CD4-positive, alpha-beta T cell (primary cell): ENCODE measurements around the gene LARGE1. TPM values are rescaled to one million over a fixed set of nuclear protein-coding genes. Genes with fewer than 3 reads are reported as not detected.

Experiments
- ATAC-seq: fragments of 200-7000 bp; cut with Tn5 transposase; one replicate; pipeline ENCODE4 v1.10.0; 2022; ENCODE audit warnings: mild to moderate bottlenecking; ENCODE audit not compliant: poor library complexity
- CTCF ChIA-PET: fragments of 350-600 bp; sonication (Branson Sonifier 250); formaldehyde crosslinking; loops from one replicate; lab custom pipeline; 2021; ENCODE audit warnings: antibody characterized with exemption, inconsistent platforms; lab: Charles Lee
- POLR2A ChIA-PET: fragments of 350-600 bp; sonication (Branson Sonifier 250); formaldehyde crosslinking; loops from one replicate; lab custom pipeline; 2021; ENCODE audit warnings: antibody characterized with exemption, inconsistent platforms; lab: Charles Lee
- DNase-seq, 14 experiments: peaks; one replicate each; pipeline ENCODE4 v3.0.0-alpha.2; 2013 to 2020; ENCODE audit warnings: mixed read lengths in 2 of 14
- H3K27ac ChIP-seq, 2 donors: one replicate each; pipeline versions ENCODE4 v1.5.1 to v1.7.0; 2013; ENCODE audit warnings: low read length in 2 of 2, low read depth in 1 of 2, mild to moderate bottlenecking in 1 of 2
- H3K27me3 ChIP-seq, 2 experiments: 1 replicate in 1 of 2; 2 replicates in 1 of 2; pipeline versions ENCODE4 v1.6.1 to v1.7.0; 2013; ENCODE audit warnings: low read length in 2 of 2, control low read depth in 1 of 2, mild to moderate bottlenecking in 1 of 2, moderate library complexity in 1 of 2; ENCODE audit not compliant: insufficient read depth in 2 of 2, control insufficient read depth in 1 of 2
- H3K36me3 ChIP-seq: one replicate; pipeline ENCODE4 v1.6.1; 2013; ENCODE audit warnings: low read length, control low read depth; ENCODE audit not compliant: insufficient read depth
- H3K4me1 ChIP-seq: one replicate; pipeline ENCODE4 v1.6.1; 2013; ENCODE audit warnings: low read length, control low read depth; ENCODE audit not compliant: insufficient read depth
- H3K4me3 ChIP-seq: one replicate; pipeline ENCODE4 v1.5.1; 2013; ENCODE audit warnings: mild to moderate bottlenecking, low read length, moderate library complexity
- H3K9me3 ChIP-seq, 2 experiments: 1 replicate in 1 of 2; 2 replicates in 1 of 2; pipeline versions ENCODE4 v1.6.1 to v1.7.0; 2013; ENCODE audit warnings: low read length in 2 of 2, mild to moderate bottlenecking in 2 of 2, control low read depth in 1 of 2, moderate library complexity in 1 of 2; ENCODE audit not compliant: control insufficient read depth in 1 of 2, insufficient read depth in 1 of 2
- H3K27ac Mint-ChIP-seq: one replicate; pipeline ENCODE4 v1.8.0; 2020; ENCODE audit warnings: mixed read lengths
- H3K27me3 Mint-ChIP-seq: one replicate; pipeline ENCODE4 v1.8.0; 2021; ENCODE audit warnings: mixed read lengths
- H3K36me3 Mint-ChIP-seq: one replicate; pipeline ENCODE4 v1.8.0; 2021; ENCODE audit warnings: low read depth, mixed read lengths
- H3K4me1 Mint-ChIP-seq: one replicate; pipeline ENCODE4 v1.8.0; 2021; ENCODE audit warnings: low read depth, mixed read lengths
- H3K4me3 Mint-ChIP-seq: one replicate; pipeline ENCODE4 v1.8.0; 2020; ENCODE audit warnings: mild to moderate bottlenecking, mixed read lengths
- H3K9me3 Mint-ChIP-seq: one replicate; pipeline ENCODE4 v1.8.0; 2020; ENCODE audit warnings: mixed read lengths
- CTCF ChIP-seq: fragments of 200-600 bp; IDR thresholded peaks from one replicate; pipeline ENCODE4 v1.8.0; 2022; ENCODE audit warnings: antibody characterized with exemption, mild to moderate bottlenecking
- intact Hi-C, 2 experiments: fragments of 100-400 bp; cut with DNase I in 1 of 2; cut with micrococcal nuclease in 1 of 2; formaldehyde crosslinking; loops; one replicate each; pipeline versions ENCODE4 v1.15.1 to v1.9.0; 2023 to 2025; cut with DNase I, micrococcal nuclease
- total RNA-seq, 174 experiments: library from RNA in 2 of 174; stranded (reverse) in 2 of 174; gene quantifications; one replicate each; pipeline ENCODE4 v1.2.3 and lab custom pipeline; 2021 to 2026

Gene LARGE1
- total RNA-seq, 2 experiments from 2014 or later: 0.14 to 0.70 TPM

- DNase-seq (no peak), ATAC-seq (no peak)
- H3K27me3 ChIP-seq: no peaks in the 10 kb centered on the region
- CTCF ChIA-PET: no interaction called here
- Mint-ChIP-seq H3K27ac (no peak overlapping the region), H3K4me1 (no peaks in the 10 kb centered on the region), H3K27me3 (peaks cover 12% of the 10 kb centered on the region), H3K4me3 (no peak overlapping the region), H3K36me3 (no peaks in the 10 kb centered on the region), H3K9me3 (no peaks in the 10 kb centered on the region)
- TF ChIP-seq CTCF: no peak
- H3K9me3 ChIP-seq: peaks cover 0 to 9% of the 10 kb centered on the region in 2 experiments
- H3K4me1 ChIP-seq: no peaks in the 10 kb centered on the region
- no peak overlapping the region for H3K4me3 ChIP-seq
- H3K27ac ChIP-seq: no peak overlapping the region
- intact Hi-C loops: no loop called here
- POLR2A ChIA-PET: no interaction called here
- H3K36me3 ChIP-seq: no peaks in the 10 kb centered on the region
Measured at GRCh38 chr22:33261699-33262098, 658.6 kb downstream of the LARGE1 start.

- Mint-ChIP-seq H3K36me3 (no peaks in the 10 kb centered on the region), H3K27me3 (peaks cover 12% of the 10 kb centered on the region), H3K9me3 (no peaks in the 10 kb centered on the region), H3K4me3 (no peak overlapping the region), H3K4me1 (no peaks in the 10 kb centered on the region), H3K27ac (no peak overlapping the region)
- no peak overlapping the region for H3K27ac ChIP-seq
- peaks cover 0 to 6% of the 10 kb centered on the region in 2 experiments for H3K9me3 ChIP-seq
- no peaks in the 10 kb centered on the region for H3K4me1 ChIP-seq
- H3K36me3 ChIP-seq: no peaks in the 10 kb centered on the region
- POLR2A ChIA-PET: no interaction called here
- peaks cover 0 to 5% of the 10 kb centered on the region in 2 experiments for H3K27me3 ChIP-seq
- no peak for TF ChIP-seq CTCF
- DNase-seq: no peak
- ATAC-seq: no peak
- intact Hi-C loops: no loop called here
- CTCF ChIA-PET: no interaction called here
- no peak overlapping the region for H3K4me3 ChIP-seq
Measured at GRCh38 chr22:33260498-33260897, 659.8 kb downstream of the LARGE1 start.

- Mint-ChIP-seq H3K9me3 (no peaks in the 10 kb centered on the region), H3K27me3 (peaks cover 19% of the 10 kb centered on the region), H3K36me3 (no peaks in the 10 kb centered on the region), H3K4me1 (no peaks in the 10 kb centered on the region), H3K27ac (no peak overlapping the region), H3K4me3 (no peak overlapping the region)
- intact Hi-C loops: no loop called here
- no peak overlapping the region for H3K27ac ChIP-seq
- ATAC-seq (no peak), DNase-seq (no peak)
- CTCF ChIA-PET: no interaction called here
- H3K27me3 ChIP-seq: peaks cover 0 to 5% of the 10 kb centered on the region in 2 experiments
- H3K4me1 ChIP-seq: no peaks in the 10 kb centered on the region
- H3K36me3 ChIP-seq: no peaks in the 10 kb centered on the region
- peaks cover 0 to 10% of the 10 kb centered on the region in 2 experiments for H3K9me3 ChIP-seq
- TF ChIP-seq CTCF: no peak
- H3K4me3 ChIP-seq: no peak overlapping the region
- POLR2A ChIA-PET: no interaction called here
Measured at GRCh38 chr22:33255791-33256190, 664.5 kb downstream of the LARGE1 start.
